GM23338 (cell line): ENCODE results near the gene HHATL. TPM values are rescaled to one million over a fixed set of nuclear protein-coding genes. Genes with fewer than 3 reads are reported as not detected.

Experiments used
- ATAC-seq: fragments of 200-7000 bp; cut with Tn5 transposase; 3 replicates; pipeline ENCODE4 v1.9.1; 2020
- DNase-seq: peaks from one replicate; pipeline ENCODE4 v3.0.0-alpha.2; 2015; ENCODE audit warnings: low spot score
- H2AFZ ChIP-seq: fragments of 200-600 bp; sonication (generic); 2 replicates; pipeline ENCODE4 v1.8.0; 2016; ENCODE audit warnings: antibody characterized with exemption, mild to moderate bottlenecking, moderate library complexity
- H3F3A ChIP-seq: fragments of 200-600 bp; sonication (generic); replicated peaks from 2 replicates; pipeline ENCODE4 v1.8.0; 2017; ENCODE audit warnings: antibody characterized with exemption, mixed run types, low read depth
- H3K27ac ChIP-seq: fragments of 200-600 bp; sonication (generic); 2 replicates; pipeline ENCODE4 v1.6.1; 2016; ENCODE audit warnings: low read depth
- H3K27me3 ChIP-seq: fragments of 200-600 bp; sonication (generic); 2 replicates; pipeline ENCODE4 v1.8.0; 2016; ENCODE audit warnings: mild to moderate bottlenecking, mixed run types, moderate library complexity; ENCODE audit not compliant: insufficient read depth
- H3K36me3 ChIP-seq: fragments of 200-600 bp; sonication (generic); 2 replicates; pipeline ENCODE4 v1.8.0; 2016; ENCODE audit warnings: mild to moderate bottlenecking; ENCODE audit not compliant: insufficient read depth
- H3K4me1 ChIP-seq: fragments of 200-600 bp; sonication (generic); 2 replicates; pipeline ENCODE4 v1.8.0; 2016; ENCODE audit warnings: mild to moderate bottlenecking, moderate library complexity; ENCODE audit not compliant: insufficient read depth
- H3K4me2 ChIP-seq: fragments of 200-600 bp; sonication (generic); 2 replicates; pipeline ENCODE4 v1.7.1; 2017; ENCODE audit warnings: mixed run types
- H3K4me3 ChIP-seq: fragments of 200-600 bp; sonication (generic); 2 replicates; pipeline ENCODE4 v1.6.1; 2016; ENCODE audit warnings: mixed run types
- H3K79me2 ChIP-seq: fragments of 200-600 bp; sonication (generic); replicated peaks from 2 replicates; pipeline ENCODE4 v1.8.0; 2017; ENCODE audit warnings: mild to moderate bottlenecking; ENCODE audit not compliant: insufficient read depth
- H3K9me2 ChIP-seq: fragments of 200-600 bp; sonication (generic); 2 replicates; pipeline ENCODE4 v1.8.0; 2017; ENCODE audit not compliant: insufficient read depth
- H4K20me1 ChIP-seq: fragments of 200-600 bp; sonication (generic); replicated peaks from 2 replicates; pipeline ENCODE4 v1.8.0; 2017; ENCODE audit warnings: mild to moderate bottlenecking; ENCODE audit not compliant: insufficient read depth
- H3K27ac Mint-ChIP-seq: 2 replicates; pipeline ENCODE4 v1.8.0; 2020; ENCODE audit warnings: inconsistent platforms, mild to moderate bottlenecking, moderate library complexity, mixed read lengths
- H3K27me3 Mint-ChIP-seq: 3 replicates; pipeline ENCODE4 v1.8.0; 2022; ENCODE audit warnings: low read depth, mild to moderate bottlenecking, moderate library complexity, mixed read lengths, inconsistent platforms; ENCODE audit not compliant: insufficient read depth, poor library complexity
- H3K36me3 Mint-ChIP-seq: 3 replicates; pipeline ENCODE4 v1.8.0; 2021; ENCODE audit warnings: low read depth, mild to moderate bottlenecking, inconsistent platforms, moderate library complexity, mixed read lengths
- H3K4me1 Mint-ChIP-seq: 3 replicates; pipeline ENCODE4 v1.8.0; 2020; ENCODE audit warnings: mild to moderate bottlenecking, inconsistent platforms, mixed read lengths
- H3K4me3 Mint-ChIP-seq: 3 replicates; pipeline ENCODE4 v1.8.0; 2021; ENCODE audit warnings: moderate library complexity, mild to moderate bottlenecking, inconsistent platforms, mixed read lengths
- H3K9me3 Mint-ChIP-seq: 3 replicates; pipeline ENCODE4 v1.8.0; 2020; ENCODE audit warnings: moderate library complexity, mild to moderate bottlenecking, inconsistent platforms, mixed read lengths
- CREB1 ChIP-seq: fragments of 250-450 bp; sonication (Bioruptor Pico); IDR thresholded peaks from 2 replicates; pipeline ENCODE4 v1.5.0; 2020; ENCODE audit warnings: low read depth, mild to moderate bottlenecking, moderate library complexity
- CTCF ChIP-seq, 2 experiments: fragments of 200-600 bp in 1 of 2; sonication (generic) in 1 of 2; conservative IDR thresholded peaks; 2 replicates each; pipeline versions ENCODE4 v1.5.1 to v1.6.1; 2016 to 2017; ENCODE audit warnings: antibody characterized with exemption in 2 of 2, low read depth in 2 of 2, mild to moderate bottlenecking in 2 of 2, moderate library complexity in 1 of 2
- ETS1 ChIP-seq: IDR thresholded peaks from 2 replicates; pipeline ENCODE4 v1.6.1; 2016; ENCODE audit warnings: antibody characterized with exemption
- EZH2 ChIP-seq: fragments of 200-600 bp; sonication (generic); IDR thresholded peaks from one replicate; pipeline ENCODE4 v1.8.0; 2017; ENCODE audit warnings: antibody characterized with exemption, mild to moderate bottlenecking, low read depth; ENCODE audit not compliant: unreplicated experiment
- EZH2phosphoT487 ChIP-seq: fragments of 200-600 bp; sonication (generic); IDR thresholded peaks from one replicate; pipeline ENCODE4 v1.8.1; 2018; ENCODE audit warnings: antibody characterized with exemption; ENCODE audit not compliant: unreplicated experiment
- JUNB ChIP-seq: IDR thresholded peaks from one replicate; pipeline ENCODE4 v1.6.1; 2016; ENCODE audit warnings: antibody characterized with exemption; ENCODE audit not compliant: unreplicated experiment
- NANOG ChIP-seq: IDR thresholded peaks from 2 replicates; pipeline ENCODE4 v1.6.1; 2016; ENCODE audit warnings: antibody characterized with exemption, borderline replicate concordance
- POLR2AphosphoS5 ChIP-seq: IDR thresholded peaks from 2 replicates; pipeline ENCODE4 v1.6.1; 2016; ENCODE audit warnings: antibody characterized with exemption, low read depth
- REST ChIP-seq: IDR thresholded peaks from one replicate; pipeline ENCODE4 v1.6.1; 2018; ENCODE audit warnings: antibody characterized with exemption; ENCODE audit not compliant: unreplicated experiment
- STAT1 ChIP-seq: IDR thresholded peaks from one replicate; pipeline ENCODE4 v1.6.1; 2016; ENCODE audit warnings: antibody characterized with exemption; ENCODE audit not compliant: unreplicated experiment
- ZNF114 ChIP-seq: fragments of 250-450 bp; sonication (Bioruptor Pico); IDR thresholded peaks from 2 replicates; pipeline ENCODE4 v1.5.0; 2020; ENCODE audit warnings: mild to moderate bottlenecking, moderate library complexity
- ZNF331 ChIP-seq: fragments of 250-450 bp; sonication (Bioruptor Pico); IDR thresholded peaks from 2 replicates; pipeline ENCODE4 v1.5.0; 2020; ENCODE audit warnings: low read depth, mild to moderate bottlenecking, moderate library complexity
- ZNF462 ChIP-seq: fragments of 250-450 bp; sonication (Bioruptor Pico); IDR thresholded peaks from 2 replicates; pipeline ENCODE4 v1.5.0; 2020; ENCODE audit warnings: mild to moderate bottlenecking, moderate library complexity
- polyA plus RNA-seq: library from polyadenylated mRNA; unstranded; fragments of >200 nt; fragmentation: Nextera tagmentation; extraction: Ambion mirVana; gene quantifications from 2 replicates; pipeline ENCODE4 v1.2.1, GENCODE V29; 2016
- total RNA-seq: library from RNA; depleted of rRNA; stranded (reverse); fragments of >200 nt; shearing (Covaris generic); gene quantifications from 2 replicates; pipeline ENCODE4 v1.2.3, GENCODE V29; 2014

Gene HHATL
- total and polyA plus RNA-seq, 2 experiments from 2014 or later = not detected

- H3K36me3 Mint-ChIP-seq = no peaks in the 10 kb centered on the region
- peaks cover 5% of the 10 kb centered on the region for H3K27me3 Mint-ChIP-seq
Measured at GRCh38 chr3:42712688-42713372, 10.2 kb upstream of the HHATL start.

More at GRCh38 chr3:42712688-42713372, 10.2 kb upstream of the HHATL start:
- Histone ChIP-seq H3K4me2 (no peak overlapping the region), H3K27ac (no peak overlapping the region), H3K4me1 (no peaks in the 10 kb centered on the region), H3F3A (no peaks in the 10 kb centered on the region), H2AFZ (no peak overlapping the region), H3K4me3 (no peak overlapping the region), H3K9me2 (no peaks in the 10 kb centered on the region), H3K27me3 (no peaks in the 10 kb centered on the region), H3K79me2 (no peaks in the 10 kb centered on the region), H4K20me1 (no peaks in the 10 kb centered on the region), H3K36me3 (no peaks in the 10 kb centered on the region)
- H3K9me3 Mint-ChIP-seq = no peaks in the 10 kb centered on the region
- H3K4me3 Mint-ChIP-seq = no peak overlapping the region
- ATAC-seq = no peak
- no peak for DNase-seq
- TF ChIP-seq JUNB = no peak
- TF ChIP-seq NANOG = no peak
- no peak for TF ChIP-seq EZH2
- no peak for TF ChIP-seq REST
- TF ChIP-seq ZNF462 (CRISPR knock-in tag) = no peak
- TF ChIP-seq CTCF (conservative IDR thresholded peaks at IDR 0.05; ENCODE audit: low read depth in 2 of 2) = no peak
- TF ChIP-seq CREB1 = no peak
- TF ChIP-seq ZNF114 (CRISPR knock-in tag) = no peak
- no peak for TF ChIP-seq ETS1
- no peak for TF ChIP-seq EZH2phosphoT487
- TF ChIP-seq STAT1 = no peak
- TF ChIP-seq POLR2AphosphoS5 = no peak
- no peak for TF ChIP-seq ZNF331 (CRISPR knock-in tag)
- no peaks in the 10 kb centered on the region; the same call in 2 of the 3 replicates for H3K4me1 Mint-ChIP-seq
- no peak overlapping the region for H3K27ac Mint-ChIP-seq
